PC-3 (cell line): ENCODE data around the gene SDK1. TPM values are rescaled to one million over a fixed set of nuclear protein-coding genes. Genes with fewer than 3 reads are reported as not detected.

ENCODE experiments used
- ATAC-seq: fragments of 200-7000 bp; cut with Tn5 transposase; 2 replicates; pipeline ENCODE4 v1.9.1; 2020; ENCODE audit warnings: mild to moderate bottlenecking, moderate library complexity
- BruUV-seq: library from RNA; stranded (reverse); fragments of 400-500 nt; replicated peaks from 2 replicates; lab custom pipeline; 2021; lab: Mats Ljungman, UMichigan
- CTCF ChIA-PET: fragments of 300-600 bp; sonication (Branson Sonifier 250); formaldehyde crosslinking; loops from one replicate; lab custom pipeline; 2022; ENCODE audit warnings: antibody characterized with exemption; lab: Charles Lee
- POLR2A ChIA-PET: fragments of 300-600 bp; sonication (Branson Sonifier 250); formaldehyde crosslinking; loops from one replicate; lab custom pipeline; 2022; ENCODE audit warnings: antibody characterized with exemption; ENCODE audit not compliant: unreplicated experiment; lab: Charles Lee
- DNase-seq: peaks from one replicate; pipeline ENCODE4 v3.0.0-alpha.2; 2015
- H2AFZ ChIP-seq: fragments of 300-600 bp; sonication (generic); 2 replicates; pipeline ENCODE4 v1.6.0; 2016; ENCODE audit warnings: antibody characterized with exemption, low read length
- H3F3A ChIP-seq: fragments of 300-600 bp; sonication (generic); one replicate; pipeline ENCODE4 v1.6.0; 2017; ENCODE audit warnings: antibody characterized with exemption, low read length, control low read depth, mild to moderate bottlenecking; ENCODE audit not compliant: unreplicated experiment
- H3K27ac ChIP-seq: fragments of 300-600 bp; sonication (generic); 2 replicates; pipeline ENCODE4 v1.5.1; 2016; ENCODE audit warnings: mild to moderate bottlenecking, low read length
- H3K27me3 ChIP-seq: fragments of 300-600 bp; sonication (generic); 2 replicates; pipeline ENCODE4 v1.6.1; 2016; ENCODE audit warnings: low read length, mixed read lengths
- H3K36me3 ChIP-seq: fragments of 300-600 bp; sonication (generic); 2 replicates; pipeline ENCODE4 v1.6.1; 2016; ENCODE audit warnings: low read depth, mixed run types, low read length, mixed read lengths
- H3K4me1 ChIP-seq: fragments of 300-600 bp; sonication (generic); 2 replicates; pipeline ENCODE4 v1.5.1; 2016; ENCODE audit warnings: low read length; ENCODE audit not compliant: insufficient read depth
- H3K4me2 ChIP-seq: fragments of 300-600 bp; sonication (generic); 2 replicates; pipeline ENCODE4 v1.6.0; 2016; ENCODE audit warnings: low read length
- H3K4me3 ChIP-seq: fragments of 300-600 bp; sonication (generic); 2 replicates; pipeline ENCODE4 v1.5.1; 2016; ENCODE audit warnings: mild to moderate bottlenecking, low read length, mixed read lengths
- H3K79me2 ChIP-seq: fragments of 300-600 bp; sonication (generic); 2 replicates; pipeline ENCODE4 v1.6.1; 2017; ENCODE audit warnings: low read length, mixed read lengths
- H3K9ac ChIP-seq: fragments of 300-600 bp; sonication (generic); 2 replicates; pipeline ENCODE4 v1.6.0; 2016; ENCODE audit warnings: mild to moderate bottlenecking, low read length
- H3K9me2 ChIP-seq: fragments of 300-600 bp; sonication (generic); replicated peaks from 2 replicates; pipeline ENCODE4 v1.6.1; 2016; ENCODE audit warnings: mixed run types, low read length, mixed read lengths
- H3K9me3 ChIP-seq: fragments of 300-600 bp; sonication (generic); 2 replicates; pipeline ENCODE4 v1.6.1; 2016; ENCODE audit warnings: low read length, mixed read lengths
- H4K20me1 ChIP-seq: fragments of 300-600 bp; sonication (generic); 2 replicates; pipeline ENCODE4 v1.6.1; 2016; ENCODE audit warnings: low read length, mixed read lengths
- EZH2 ChIP-seq: fragments of 300-600 bp; sonication (generic); IDR thresholded peaks from one replicate; pipeline ENCODE4 v1.6.1; 2017; ENCODE audit warnings: antibody characterized with exemption, mild to moderate bottlenecking, low read length; ENCODE audit not compliant: unreplicated experiment
- EZH2phosphoT487 ChIP-seq: fragments of 300-600 bp; sonication (generic); IDR thresholded peaks from 2 replicates; pipeline ENCODE4 v1.6.1; 2018; ENCODE audit warnings: mild to moderate bottlenecking, antibody characterized with exemption, low read length, borderline replicate concordance
- intact Hi-C: fragments of 100-400 bp; cut with micrococcal nuclease; formaldehyde crosslinking; loops from 2 replicates; pipeline ENCODE4 v1.9.0; 2023
- total RNA-seq: library from RNA; depleted of rRNA; stranded (reverse); fragments of >200 nt; gene quantifications from 2 replicates; pipeline ENCODE4 v1.2.3, GENCODE V29; 2014
- TF ChIP-seq, protein P1 (sequence below): fragments of 300-600 bp; sonication (generic); conservative IDR thresholded peaks from 2 replicates; pipeline ENCODE4 v1.5.1; 2017; ENCODE audit warnings: antibody characterized with exemption, low read depth, mild to moderate bottlenecking, low read length

SDK1 gene
- total RNA-seq, 1 experiment from 2014 or later: 2.8 TPM

DNA sequence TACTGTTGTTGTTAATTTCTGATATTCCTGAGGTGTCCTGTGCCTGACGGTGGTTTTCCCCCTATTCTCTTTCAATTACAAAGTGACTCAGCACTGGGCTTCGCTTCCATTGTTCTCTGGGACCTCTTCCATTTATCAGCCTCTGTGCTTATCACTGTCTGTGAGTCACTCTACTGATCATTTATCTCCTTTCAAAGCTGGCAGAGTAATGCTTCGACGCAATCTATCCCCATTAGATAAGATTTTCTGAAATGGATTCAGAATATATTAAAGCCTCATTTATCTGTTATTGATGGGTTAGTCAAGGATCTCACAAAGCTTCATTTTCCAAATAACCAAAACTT lies 679.2 kb downstream of the SDK1 start:
- ATAC-seq (no peak), DNase-seq (no peak)
- Histone ChIP-seq H3K9me2 (no peaks in the 10 kb centered on the region), H3K9me3 (no peaks in the 10 kb centered on the region), H2AFZ (no peak overlapping the region), H3K27ac (no peak overlapping the region), H3K4me1 (no peaks in the 10 kb centered on the region), H3K9ac (no peak overlapping the region), H3K27me3 (no peaks in the 10 kb centered on the region), H3K36me3 (no peaks in the 10 kb centered on the region), H3F3A (no peaks in the 10 kb centered on the region), H3K4me2 (no peak overlapping the region), H4K20me1 (no peaks in the 10 kb centered on the region), H3K4me3 (no peak overlapping the region), H3K79me2 (no peaks in the 10 kb centered on the region)
- no TSS peak for BruUV-seq
- CTCF ChIA-PET: no interaction called here
- TF ChIP-seq, protein P1, sequence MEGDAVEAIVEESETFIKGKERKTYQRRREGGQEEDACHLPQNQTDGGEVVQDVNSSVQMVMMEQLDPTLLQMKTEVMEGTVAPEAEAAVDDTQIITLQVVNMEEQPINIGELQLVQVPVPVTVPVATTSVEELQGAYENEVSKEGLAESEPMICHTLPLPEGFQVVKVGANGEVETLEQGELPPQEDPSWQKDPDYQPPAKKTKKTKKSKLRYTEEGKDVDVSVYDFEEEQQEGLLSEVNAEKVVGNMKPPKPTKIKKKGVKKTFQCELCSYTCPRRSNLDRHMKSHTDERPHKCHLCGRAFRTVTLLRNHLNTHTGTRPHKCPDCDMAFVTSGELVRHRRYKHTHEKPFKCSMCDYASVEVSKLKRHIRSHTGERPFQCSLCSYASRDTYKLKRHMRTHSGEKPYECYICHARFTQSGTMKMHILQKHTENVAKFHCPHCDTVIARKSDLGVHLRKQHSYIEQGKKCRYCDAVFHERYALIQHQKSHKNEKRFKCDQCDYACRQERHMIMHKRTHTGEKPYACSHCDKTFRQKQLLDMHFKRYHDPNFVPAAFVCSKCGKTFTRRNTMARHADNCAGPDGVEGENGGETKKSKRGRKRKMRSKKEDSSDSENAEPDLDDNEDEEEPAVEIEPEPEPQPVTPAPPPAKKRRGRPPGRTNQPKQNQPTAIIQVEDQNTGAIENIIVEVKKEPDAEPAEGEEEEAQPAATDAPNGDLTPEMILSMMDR: no peak
- no peak for TF ChIP-seq EZH2
- TF ChIP-seq EZH2phosphoT487: no peak
- intact Hi-C loops: no loop called here
- POLR2A ChIA-PET: no interaction called here

DNA sequence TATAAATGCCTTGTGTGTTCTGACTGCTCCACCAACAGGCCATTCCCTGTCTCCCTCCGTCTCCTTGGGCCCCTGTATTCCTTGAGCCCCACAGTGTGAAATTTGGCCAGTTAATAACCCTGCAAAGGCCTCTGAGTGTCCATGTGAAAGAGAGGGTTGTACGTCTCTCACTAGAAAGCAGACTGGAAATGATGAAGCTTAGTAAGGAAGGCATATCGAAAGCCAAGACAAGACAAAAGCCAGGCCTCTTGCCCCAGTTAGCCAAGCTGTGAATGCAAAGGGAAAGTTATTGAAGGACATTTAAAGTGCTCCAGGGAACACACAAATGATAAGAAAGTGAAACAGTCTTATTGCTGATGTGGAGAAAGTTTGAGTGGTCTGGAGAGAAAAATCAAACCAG lies 680.2 kb downstream of the SDK1 start:
- Histone ChIP-seq H3K79me2 (no peaks in the 10 kb centered on the region), H2AFZ (no peak overlapping the region), H3K36me3 (no peaks in the 10 kb centered on the region), H3K4me2 (no peak overlapping the region), H3K27me3 (no peaks in the 10 kb centered on the region), H3K27ac (no peak overlapping the region), H3K4me3 (no peak overlapping the region), H4K20me1 (no peaks in the 10 kb centered on the region), H3K9me2 (no peaks in the 10 kb centered on the region), H3K9ac (no peak overlapping the region), H3K9me3 (no peaks in the 10 kb centered on the region), H3F3A (no peaks in the 10 kb centered on the region), H3K4me1 (no peaks in the 10 kb centered on the region)
- BruUV-seq: no TSS peak
- DNase-seq (no peak), ATAC-seq (no peak)
- ChIA-PET CTCF (no interaction called here), POLR2A (no interaction called here)
- TF ChIP-seq, protein P1: no peak
- no peak for TF ChIP-seq EZH2phosphoT487
- no peak for TF ChIP-seq EZH2
- intact Hi-C loops: no loop called here

DNA sequence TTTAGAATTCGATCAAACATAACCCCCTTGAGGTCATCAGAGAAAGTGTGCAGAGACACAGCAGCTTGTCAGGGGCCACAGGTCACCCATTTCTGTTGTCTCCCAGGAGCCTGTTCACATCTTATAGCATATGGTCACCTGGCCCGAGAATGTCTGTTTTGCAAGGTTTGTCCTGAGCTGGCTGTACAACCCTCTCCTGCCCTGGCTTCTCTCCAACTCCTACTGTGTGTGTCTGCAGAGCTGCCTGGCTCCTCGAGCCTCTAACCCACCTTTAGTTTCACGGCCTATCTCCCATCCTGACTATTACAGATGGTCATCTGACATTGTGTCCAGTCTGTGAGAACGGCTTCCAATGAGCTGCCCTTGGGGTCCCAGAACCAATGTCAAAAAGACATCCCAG lies 683.4 kb downstream of the SDK1 start:
- Histone ChIP-seq H3K4me2 (no peak overlapping the region), H4K20me1 (no peaks in the 10 kb centered on the region), H3F3A (no peaks in the 10 kb centered on the region), H3K9me2 (no peaks in the 10 kb centered on the region), H3K9ac (no peak overlapping the region), H2AFZ (no peak overlapping the region), H3K27me3 (no peaks in the 10 kb centered on the region), H3K79me2 (no peaks in the 10 kb centered on the region), H3K4me1 (no peaks in the 10 kb centered on the region), H3K9me3 (no peaks in the 10 kb centered on the region), H3K36me3 (no peaks in the 10 kb centered on the region), H3K4me3 (no peak overlapping the region), H3K27ac (no peak overlapping the region)
- BruUV-seq: no TSS peak
- TF ChIP-seq EZH2phosphoT487: no peak
- TF ChIP-seq EZH2: no peak
- TF ChIP-seq, protein P1: no peak
- POLR2A ChIA-PET: no interaction called here
- intact Hi-C loops: no loop called here
- ATAC-seq: no peak
- no peak for DNase-seq
- CTCF ChIA-PET: no interaction called here
